ENCODE data around the gene MTHFD1L.

The MTHFD1L gene

GRCh38 chr6:151026041-151026663 is 160.7 kb downstream of the MTHFD1L start (continued):
- TF ChIP-seq ZNF70 (CRISPR knock-in tag; IDR thresholded peaks at IDR 0.05) (no peak), RARB (CRISPR knock-in tag; IDR thresholded peaks at IDR 0.05) (no peak), SNAI2 (CRISPR knock-in tag; IDR thresholded peaks at IDR 0.05) (no peak), ESRRG (CRISPR knock-in tag; IDR thresholded peaks at IDR 0.05) (no peak), ZFP3 (CRISPR knock-in tag; IDR thresholded peaks at IDR 0.05) (no peak), OSR1 (CRISPR knock-in tag; IDR thresholded peaks at IDR 0.05) (no peak), GLIS3 (CRISPR knock-in tag; IDR thresholded peaks at IDR 0.05) (no peak)
- TF ChIP-seq, protein P1, sequence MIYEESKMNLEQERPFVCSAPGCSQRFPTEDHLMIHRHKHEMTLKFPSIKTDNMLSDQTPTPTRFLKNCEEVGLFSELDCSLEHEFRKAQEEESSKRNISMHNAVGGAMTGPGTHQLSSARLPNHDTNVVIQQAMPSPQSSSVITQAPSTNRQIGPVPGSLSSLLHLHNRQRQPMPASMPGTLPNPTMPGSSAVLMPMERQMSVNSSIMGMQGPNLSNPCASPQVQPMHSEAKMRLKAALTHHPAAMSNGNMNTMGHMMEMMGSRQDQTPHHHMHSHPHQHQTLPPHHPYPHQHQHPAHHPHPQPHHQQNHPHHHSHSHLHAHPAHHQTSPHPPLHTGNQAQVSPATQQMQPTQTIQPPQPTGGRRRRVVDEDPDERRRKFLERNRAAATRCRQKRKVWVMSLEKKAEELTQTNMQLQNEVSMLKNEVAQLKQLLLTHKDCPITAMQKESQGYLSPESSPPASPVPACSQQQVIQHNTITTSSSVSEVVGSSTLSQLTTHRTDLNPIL (CRISPR knock-in tag; IDR thresholded peaks at IDR 0.05; ENCODE audit: low read depth): no peak

DNA sequence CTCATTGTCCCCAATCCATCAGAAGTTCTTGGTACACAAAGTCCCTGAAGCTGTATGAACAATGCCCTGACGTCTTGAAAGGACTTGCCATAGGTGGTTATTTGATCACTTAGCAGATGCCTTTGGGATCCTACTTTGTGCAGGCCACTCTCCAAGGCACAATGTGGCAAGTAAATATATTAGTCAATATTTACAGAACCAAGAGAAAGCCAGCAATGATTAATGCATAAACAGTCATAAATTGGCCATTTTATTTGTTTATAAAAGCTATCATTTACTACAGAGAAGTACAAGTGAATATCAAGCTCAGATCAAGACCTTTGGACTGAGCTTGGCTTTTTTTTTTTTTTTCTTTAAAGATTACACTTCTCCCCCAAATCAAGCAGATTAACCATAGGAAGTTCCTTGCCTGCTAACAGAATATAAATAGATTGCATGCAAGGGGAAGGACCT is 161.8 kb downstream of the MTHFD1L start:
- no peak for TF ChIP-seq TOX (CRISPR knock-in tag; IDR thresholded peaks at IDR 0.05; ENCODE audit: borderline replicate concordance)
- TF ChIP-seq ESRRG (CRISPR knock-in tag; IDR thresholded peaks at IDR 0.05): no peak
- no peak for TF ChIP-seq PPARA (CRISPR knock-in tag; IDR thresholded peaks at IDR 0.05; ENCODE audit: borderline replicate concordance)
- no peak for TF ChIP-seq ZFP30 (CRISPR knock-in tag; IDR thresholded peaks at IDR 0.05)
- no peak for TF ChIP-seq ZNF565 (CRISPR knock-in tag; conservative IDR thresholded peaks at IDR 0.05; ENCODE audit: low read depth)
- no peak for TF ChIP-seq CSDC2 (CRISPR knock-in tag; IDR thresholded peaks at IDR 0.05)
- TF ChIP-seq PATZ1 (CRISPR knock-in tag; IDR thresholded peaks at IDR 0.05; ENCODE audit: borderline replicate concordance): no peak
- TF ChIP-seq ZFP3 (CRISPR knock-in tag; IDR thresholded peaks at IDR 0.05): no peak
- TF ChIP-seq BACH2 (CRISPR knock-in tag; IDR thresholded peaks at IDR 0.05; ENCODE audit: borderline replicate concordance): no peak
- no peak for ATAC-seq

GRCh38 chr6:151027936-151028838 is 162.7 kb downstream of the MTHFD1L start:
- ATAC-seq: no peak
- no peak for TF ChIP-seq RARB (CRISPR knock-in tag; IDR thresholded peaks at IDR 0.05)
- TF ChIP-seq, protein P1 (CRISPR knock-in tag; IDR thresholded peaks at IDR 0.05; ENCODE audit: low read depth): no peak
- no peak for TF ChIP-seq ZNF8 (CRISPR knock-in tag; IDR thresholded peaks at IDR 0.05)
- TF ChIP-seq ZNF565 (CRISPR knock-in tag; conservative IDR thresholded peaks at IDR 0.05; ENCODE audit: low read depth): no peak
- TF ChIP-seq OSR1 (CRISPR knock-in tag; IDR thresholded peaks at IDR 0.05): no peak
- no peak for TF ChIP-seq ISL1 (CRISPR knock-in tag; IDR thresholded peaks at IDR 0.05)
- no peak for TF ChIP-seq ZFP3 (CRISPR knock-in tag; IDR thresholded peaks at IDR 0.05)
- TF ChIP-seq TSHZ2 (CRISPR knock-in tag; IDR thresholded peaks at IDR 0.05): no peak
- TF ChIP-seq ZNF70 (CRISPR knock-in tag; IDR thresholded peaks at IDR 0.05): no peak
- no peak for TF ChIP-seq BACH2 (CRISPR knock-in tag; IDR thresholded peaks at IDR 0.05; ENCODE audit: borderline replicate concordance)
- TF ChIP-seq, protein P2, sequence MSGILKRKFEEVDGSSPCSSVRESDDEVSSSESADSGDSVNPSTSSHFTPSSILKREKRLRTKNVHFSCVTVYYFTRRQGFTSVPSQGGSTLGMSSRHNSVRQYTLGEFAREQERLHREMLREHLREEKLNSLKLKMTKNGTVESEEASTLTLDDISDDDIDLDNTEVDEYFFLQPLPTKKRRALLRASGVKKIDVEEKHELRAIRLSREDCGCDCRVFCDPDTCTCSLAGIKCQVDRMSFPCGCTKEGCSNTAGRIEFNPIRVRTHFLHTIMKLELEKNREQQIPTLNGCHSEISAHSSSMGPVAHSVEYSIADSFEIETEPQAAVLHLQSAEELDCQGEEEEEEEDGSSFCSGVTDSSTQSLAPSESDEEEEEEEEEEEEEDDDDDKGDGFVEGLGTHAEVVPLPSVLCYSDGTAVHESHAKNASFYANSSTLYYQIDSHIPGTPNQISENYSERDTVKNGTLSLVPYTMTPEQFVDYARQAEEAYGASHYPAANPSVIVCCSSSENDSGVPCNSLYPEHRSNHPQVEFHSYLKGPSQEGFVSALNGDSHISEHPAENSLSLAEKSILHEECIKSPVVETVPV (CRISPR knock-in tag; IDR thresholded peaks at IDR 0.05): no peak

Data from SK-N-SH treated with all-trans-retinoic acid at 6 μM for 48 hours (cell line).